GM19395 (cell line): ENCODE results near the gene CERKL.

Experiments used
- ATAC-seq: cut with Tn5 transposase; IDR thresholded peaks from one replicate; pipeline ENCODE4 v1.9.1; 2021; ENCODE audit warnings: mild to moderate bottlenecking, moderate library complexity; ENCODE audit not compliant: unreplicated experiment

Gene CERKL

GRCh38 chr2:181628590-181629585, 28.0 kb downstream of the CERKL start:
- ATAC-seq = no peak

- no peak for ATAC-seq
Measured at GRCh38 chr2:181627545-181627944, 29.4 kb downstream of the CERKL start.

- no peak for ATAC-seq
Measured at GRCh38 chr2:181626671-181627070, 30.2 kb downstream of the CERKL start.

GRCh38 chr2:181623159-181623558, 33.7 kb downstream of the CERKL start:
- no peak for ATAC-seq

- ATAC-seq = no peak
Measured at GRCh38 chr2:181621779-181622490, 35.0 kb downstream of the CERKL start.

- ATAC-seq = no peak
Measured at GRCh38 chr2:181619516-181619915, 37.4 kb downstream of the CERKL start.

- ATAC-seq = no peak
Measured at GRCh38 chr2:181616715-181617114, 40.2 kb downstream of the CERKL start.

GRCh38 chr2:181614874-181615638, 41.8 kb downstream of the CERKL start:
- ATAC-seq = no peak

GRCh38 chr2:181613241-181613640, 43.7 kb downstream of the CERKL start:
- no peak for ATAC-seq

GRCh38 chr2:181607629-181608590, 49.0 kb downstream of the CERKL start:
- no peak for ATAC-seq

GRCh38 chr2:181605889-181606837, 50.7 kb downstream of the CERKL start:
- no peak for ATAC-seq

- ATAC-seq = no peak
Measured at GRCh38 chr2:181602017-181602416, 54.9 kb downstream of the CERKL start.

- ATAC-seq = no peak
Measured at GRCh38 chr2:181596556-181596955, 60.3 kb downstream of the CERKL start.

- no peak for ATAC-seq
Measured at GRCh38 chr2:181594322-181594721, 62.6 kb downstream of the CERKL start.

- ATAC-seq = no peak
Measured at GRCh38 chr2:181589779-181590178, 67.1 kb downstream of the CERKL start.

GRCh38 chr2:181588546-181588945, 68.4 kb downstream of the CERKL start:
- no peak for ATAC-seq

GRCh38 chr2:181586569-181587081, 70.3 kb downstream of the CERKL start:
- peak; percentile 96 for ATAC-seq

GRCh38 chr2:181585732-181586131, 71.2 kb downstream of the CERKL start:
- ATAC-seq = no peak

GRCh38 chr2:181581534-181581933, 75.4 kb downstream of the CERKL start:
- no peak for ATAC-seq
